ENCODE results near the gene OR2T2.
"Not testable (repeated sequence)": the region's sequence is repeated elsewhere in the genome, so short reads cannot be mapped to it uniquely, and the experiment has no call there.

OR2T2 gene

DNA sequence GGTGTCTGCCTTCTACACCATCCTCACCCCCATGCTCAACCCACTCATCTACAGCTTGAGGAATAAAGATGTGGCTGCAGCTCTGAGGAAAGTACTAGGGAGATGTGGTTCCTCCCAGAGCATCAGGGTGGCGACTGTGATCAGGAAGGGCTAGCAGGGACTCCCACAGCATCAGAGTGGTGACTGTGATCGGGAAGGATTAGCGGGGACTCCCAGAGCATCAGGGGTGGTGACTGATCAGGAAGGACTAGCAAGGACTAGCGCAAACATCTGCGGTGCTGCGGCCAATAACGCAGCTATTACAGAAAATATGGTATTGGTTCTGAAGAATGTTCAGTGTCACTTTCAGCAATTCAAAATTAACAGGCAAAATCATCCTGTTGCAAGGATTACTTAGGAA lies 8.2 kb downstream of the OR2T2 start:
- not testable (repeated sequence) for DNase-seq

GRCh38 chr1:248455045-248455444 lies 9.6 kb downstream of the OR2T2 start:
- DNase-seq: not testable (repeated sequence)

DNA sequence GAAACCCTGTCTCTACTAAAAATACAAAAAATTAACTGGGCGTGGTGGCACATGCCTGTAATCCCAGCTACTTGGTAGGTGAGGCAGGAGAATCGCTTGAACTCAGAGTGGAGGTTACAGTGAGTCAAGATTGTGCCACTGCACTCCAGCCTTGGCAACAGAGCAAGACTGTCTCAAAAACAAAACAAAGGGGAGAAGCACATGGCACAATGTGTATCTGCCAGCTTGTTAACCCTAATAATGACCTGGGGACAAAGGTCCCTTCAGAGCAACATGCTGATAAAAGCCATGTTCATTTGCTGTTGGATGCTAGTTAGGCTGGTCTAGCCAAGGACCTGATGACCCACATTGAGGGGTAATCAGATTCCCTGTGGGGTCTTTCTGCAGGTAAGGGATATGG lies 11.2 kb downstream of the OR2T2 start:
- DNase-seq: not testable (repeated sequence)

- not testable (repeated sequence) for DNase-seq
These were observed 13.7 kb downstream of the OR2T2 start for GRCh38 chr1:248459117-248459516.

- DNase-seq: no peak
These were observed 25.7 kb downstream of the OR2T2 start for GRCh38 chr1:248471154-248471553.

DNA sequence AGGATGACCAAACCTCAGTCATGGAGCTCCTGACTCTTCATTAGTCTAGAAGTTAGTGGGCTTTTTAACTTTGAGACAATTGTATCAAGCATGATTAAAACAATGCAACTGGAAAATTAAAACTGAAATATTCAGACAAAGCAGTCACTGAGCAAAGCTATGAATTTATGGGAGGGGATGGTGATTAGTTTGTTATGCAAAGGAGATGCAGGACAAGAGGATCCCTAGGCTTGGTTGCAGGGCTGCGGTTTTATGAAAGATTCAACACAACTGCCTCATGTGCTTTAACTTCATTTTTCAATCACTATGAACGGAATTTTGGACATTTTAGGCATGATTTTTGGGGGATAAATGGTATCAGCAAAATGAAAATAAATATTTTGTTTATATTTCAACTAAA lies 26.7 kb downstream of the OR2T2 start:
- DNase-seq: not testable (repeated sequence)

DNA sequence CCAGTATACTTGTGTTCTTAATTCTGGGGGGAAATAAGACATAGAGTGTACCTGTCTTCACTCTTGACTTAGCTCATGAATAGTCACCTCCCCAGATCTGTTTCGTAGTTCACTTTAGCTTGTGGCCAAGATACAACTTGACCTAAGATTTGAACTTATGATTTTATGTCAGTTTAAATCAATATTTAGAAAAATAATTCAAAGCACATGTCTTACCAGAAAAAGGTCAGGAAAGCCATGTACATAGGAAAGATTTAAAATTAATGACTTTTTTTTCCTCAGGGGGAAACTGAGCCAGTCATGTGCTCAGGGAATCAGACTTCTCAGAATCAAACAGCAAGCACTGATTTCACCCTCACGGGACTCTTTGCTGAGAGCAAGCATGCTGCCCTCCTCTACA lies 27.6 kb downstream of the OR2T2 start, which contains the start of gene OR2T3:
TSS of gene OR2T3 (plus strand) at position 301 of the 400 bp plus-strand sequence. CDS start at position 301, 0 bp downstream.
- not testable (repeated sequence) for DNase-seq

DNA sequence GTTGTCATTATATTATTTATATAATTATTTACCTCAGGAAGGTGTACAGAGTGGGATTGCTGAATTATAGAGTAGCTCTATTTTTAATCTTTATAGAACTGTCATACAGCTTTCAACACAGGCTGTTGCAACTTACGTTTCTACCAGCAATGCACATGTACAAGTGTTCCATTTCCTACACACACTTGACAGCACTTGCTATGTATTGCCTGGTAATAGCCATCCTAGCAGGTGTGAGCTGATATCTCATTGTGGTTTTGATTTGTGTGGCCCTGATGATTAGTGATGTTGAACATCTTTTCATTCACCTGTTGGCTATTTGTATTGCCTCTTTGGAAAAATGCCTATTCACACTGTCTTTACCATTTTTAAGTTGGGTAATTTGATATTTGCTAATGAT lies 30.2 kb downstream of the OR2T2 start:
- not testable (repeated sequence) for DNase-seq

DNA sequence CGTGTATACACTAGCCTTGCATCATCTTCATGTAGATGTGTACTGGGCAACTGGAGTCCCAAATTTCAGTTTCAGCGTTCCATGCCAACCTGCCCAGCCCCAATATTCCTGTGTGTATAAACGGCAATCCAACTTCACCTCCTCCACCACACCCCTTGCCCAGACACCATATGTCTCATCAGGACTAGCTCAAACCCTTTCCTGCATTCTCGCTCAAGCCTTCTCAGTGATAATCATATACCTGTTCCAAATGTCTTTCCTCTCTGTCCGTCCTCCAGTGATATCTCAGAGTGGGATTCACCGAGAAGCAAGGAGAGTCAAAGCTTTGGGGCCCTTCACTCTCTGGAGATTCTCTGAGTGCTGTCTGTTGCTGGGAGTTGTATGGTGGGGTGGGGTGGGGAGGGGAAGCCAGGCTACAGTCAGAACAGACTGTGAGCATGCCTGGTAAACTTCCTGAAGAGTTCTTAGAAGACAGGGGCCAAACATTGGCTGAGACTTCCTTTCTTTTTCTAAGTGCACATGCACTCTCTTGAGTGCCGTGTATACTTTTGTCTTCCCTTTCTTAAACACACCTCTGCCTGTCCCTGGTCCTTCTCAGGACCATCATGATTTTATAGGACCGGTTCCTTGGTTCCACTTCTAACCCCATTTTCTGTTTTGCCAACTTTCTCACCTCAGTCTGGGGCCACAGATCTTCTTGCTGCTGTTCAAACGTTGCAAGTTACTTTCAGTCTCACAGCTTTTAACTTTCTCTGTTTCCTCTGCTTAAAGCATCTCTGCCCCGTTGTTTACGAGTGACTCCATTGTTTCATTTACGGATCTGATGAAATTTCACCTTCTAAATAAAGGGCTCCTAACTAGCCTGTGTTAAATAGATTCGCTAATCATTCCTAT lies 36.5 kb downstream of the OR2T2 start:
- DNase-seq: not testable (repeated sequence)

GRCh38 chr1:248488289-248488688 lies 42.9 kb downstream of the OR2T2 start, which contains the start of gene OR2T5:
Gene OR2T5, plus strand, starts transcription at chr1:248488589. Its CDS starts 0 bp downstream, at chr1:248488589.
- not testable (repeated sequence) for DNase-seq

- not testable (repeated sequence) for DNase-seq
These were observed 51.2 kb downstream of the OR2T2 start for GRCh38 chr1:248496661-248497060.

- DNase-seq: not testable (repeated sequence)
These were observed 55.0 kb downstream of the OR2T2 start for GRCh38 chr1:248500305-248501035.

All from NCI-H1694 (cell line).